Uterus (tissue), 2 donors: Measurements from ENCODE around the gene SLC2A8.
A peak's percentile ranks its signal among the peaks of the same experiment; 100 is the strongest.

ENCODE experiments used
- CTCF ChIP-seq, 4 experiments: fragments of 200-600 bp in 2 of 4; fragments of 450-650 bp in 2 of 4; sonication (generic) in 2 of 4; IDR thresholded peaks; one replicate each; pipeline ENCODE4 v1.5.1; 2016 to 2019; ENCODE audit warnings: antibody characterized with exemption in 4 of 4, mild to moderate bottlenecking in 2 of 4, moderate library complexity in 1 of 4
- POLR2A ChIP-seq, 2 donors: fragments of 450-650 bp; IDR thresholded peaks; one replicate each; pipeline ENCODE4 v1.6.1; 2016; ENCODE audit warnings: antibody characterized with exemption in 2 of 2, mild to moderate bottlenecking in 1 of 2, moderate library complexity in 1 of 2

DNA sequence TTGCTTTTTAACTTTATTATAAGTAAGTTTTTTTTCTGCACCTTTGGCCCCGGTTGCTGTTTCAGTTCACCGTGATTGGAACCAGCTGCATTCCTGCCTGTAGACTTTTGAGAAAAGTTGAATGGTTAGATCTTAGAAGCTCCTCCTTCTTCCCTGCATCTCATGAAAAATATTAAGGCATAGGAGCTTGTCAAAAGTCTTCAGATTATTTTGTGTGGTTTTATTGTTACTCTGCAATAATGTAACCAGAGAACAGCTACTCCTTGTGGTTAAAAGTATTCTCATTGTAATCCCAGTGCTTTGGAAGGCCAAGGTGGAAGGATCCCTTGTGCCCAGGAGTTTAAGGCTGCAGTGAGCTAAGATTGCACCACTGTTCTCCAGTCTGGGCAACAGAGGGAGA is 3.3 kb upstream of the SLC2A8 start:
- no peak for TF ChIP-seq POLR2A (IDR thresholded peaks at IDR 0.05)
- TF ChIP-seq CTCF (IDR thresholded peaks at IDR 0.05): peak in 1 of 4 experiments; percentile 9
